ENCODE data around the gene FRMD1. TPM values are rescaled to one million over a fixed set of nuclear protein-coding genes. Genes with fewer than 3 reads are reported as not detected.

FRMD1 gene
- total RNA-seq, 1 donor from 2014 or later, result 0.41 TPM

DNA sequence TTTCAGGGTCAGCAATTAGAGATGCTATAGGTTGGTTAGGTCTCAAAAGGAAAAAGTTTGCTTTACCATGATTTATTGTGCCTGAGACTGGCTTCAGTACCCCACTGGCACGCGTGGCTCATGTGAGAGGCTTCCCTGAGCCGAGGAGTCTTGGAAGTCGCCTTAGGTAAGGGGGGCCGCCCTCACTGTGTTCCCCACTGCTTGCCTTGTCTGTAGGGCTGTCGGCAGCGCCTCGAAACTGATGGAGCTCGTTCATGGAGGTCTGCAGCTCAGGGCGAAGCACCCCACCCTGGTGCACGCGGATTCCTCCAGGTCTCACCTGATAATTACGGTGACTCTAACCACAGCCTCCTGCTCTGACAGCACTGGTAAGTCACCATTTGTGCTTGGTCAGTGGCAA is 39.2 kb downstream of the FRMD1 start:
- ATAC-seq, result no peak
- peak; percentile 34 for DNase-seq (ENCODE audit: missing footprints)
- intact Hi-C loops (cut with DNase I), result no loop called here

DNA sequence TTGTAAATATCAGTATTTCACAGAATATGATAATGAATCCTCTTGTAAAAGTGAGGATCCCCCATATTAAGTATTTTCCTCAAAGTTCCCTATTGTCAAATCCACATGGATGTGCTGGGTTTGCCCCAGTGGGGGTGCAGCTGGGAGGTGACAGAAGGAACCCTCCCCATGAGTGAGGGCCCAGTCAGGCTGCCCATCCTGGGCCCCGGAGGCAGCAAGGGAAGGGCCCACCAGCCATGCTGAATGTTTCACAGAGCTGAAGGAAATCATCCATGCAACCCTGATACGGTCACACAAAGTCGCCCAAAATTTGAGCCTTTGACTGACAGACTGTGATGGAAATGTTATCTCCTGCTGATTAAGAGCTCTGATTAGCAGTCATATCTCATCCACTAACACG is 39.7 kb downstream of the FRMD1 start:
- ATAC-seq (no peak), DNase-seq (ENCODE audit: missing footprints) (no peak)
- intact Hi-C loops (cut with DNase I), result no loop called here

DNA sequence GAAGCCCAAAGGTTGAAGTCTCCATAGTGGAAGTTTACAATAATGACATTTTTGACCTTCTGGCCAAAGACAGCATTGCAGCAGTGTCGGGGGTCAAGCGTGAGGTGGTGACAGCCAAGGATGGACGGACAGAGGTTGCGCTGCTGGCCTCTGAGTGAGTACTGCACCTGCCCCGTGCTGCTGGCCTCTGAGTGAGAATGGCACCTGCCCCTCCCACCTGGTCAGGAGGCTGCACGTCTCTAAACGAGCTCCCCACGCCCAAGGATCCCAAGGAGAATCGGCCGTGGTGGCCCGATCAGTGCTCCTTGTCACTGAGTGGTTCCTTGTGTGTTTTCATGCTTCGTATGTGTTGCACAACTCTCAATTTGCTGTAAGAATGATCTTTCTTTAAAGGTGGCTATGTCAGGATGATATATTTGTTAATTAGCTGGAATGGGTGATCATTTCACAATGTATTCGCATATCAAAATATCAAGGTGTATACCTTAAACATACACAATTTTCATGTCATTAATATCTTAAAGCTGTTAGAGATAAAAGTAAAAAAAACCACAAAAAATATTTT is 40.4 kb downstream of the FRMD1 start:
- intact Hi-C loops (cut with DNase I), result no loop called here
- DNase-seq (ENCODE audit: missing footprints) (no peak), ATAC-seq (no peak)

DNA sequence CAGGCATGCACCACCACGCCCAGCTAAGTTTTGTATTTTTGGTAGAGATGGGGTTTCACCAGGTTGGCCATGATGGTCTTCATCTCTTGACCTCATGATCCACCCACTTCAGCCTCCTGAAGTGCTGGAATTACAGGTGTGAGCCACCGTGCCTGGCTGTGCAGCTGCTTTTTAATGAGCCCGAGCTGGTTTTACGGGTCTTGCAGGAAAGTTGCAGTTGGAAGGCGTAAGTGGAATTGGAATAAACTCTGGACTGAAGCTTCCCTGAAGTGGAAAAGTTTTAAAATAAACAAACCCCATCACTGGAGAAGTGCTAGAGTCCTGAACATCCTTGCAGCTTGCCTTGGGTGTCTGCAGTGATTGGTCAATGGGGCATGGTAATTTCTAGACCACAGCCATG is 41.2 kb downstream of the FRMD1 start:
- intact Hi-C loops (cut with DNase I), result loop anchor here (2.0 kb wide), 1 partner anchor 103 kb away; no protein-coding TSS in a partner anchor
- ATAC-seq (no peak), DNase-seq (ENCODE audit: missing footprints) (no peak)

DNA sequence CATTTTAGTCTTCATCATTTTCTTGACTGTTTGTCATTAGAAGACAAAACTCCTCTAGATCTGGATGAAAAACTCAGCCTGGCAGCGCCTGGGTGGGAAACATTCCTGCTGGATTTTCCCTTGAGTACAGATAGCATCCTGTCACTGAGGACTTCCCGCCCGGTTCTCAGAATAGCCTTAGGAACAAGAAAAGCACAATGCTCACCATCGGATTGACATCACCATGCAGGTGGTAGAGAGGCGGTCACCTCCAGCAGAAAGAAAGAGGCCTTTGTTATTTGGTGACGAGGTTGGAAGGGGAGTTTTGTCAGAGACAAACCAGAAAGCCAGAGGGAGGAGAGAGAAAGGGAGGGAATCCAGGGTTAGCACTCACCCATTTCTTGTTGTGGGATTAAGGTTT is 41.8 kb downstream of the FRMD1 start:
- ATAC-seq (no peak), DNase-seq (ENCODE audit: missing footprints) (no peak)
- intact Hi-C loops (cut with DNase I), result loop anchor here (2.0 kb wide), 1 partner anchor 102 kb away; no protein-coding TSS in a partner anchor

DNA sequence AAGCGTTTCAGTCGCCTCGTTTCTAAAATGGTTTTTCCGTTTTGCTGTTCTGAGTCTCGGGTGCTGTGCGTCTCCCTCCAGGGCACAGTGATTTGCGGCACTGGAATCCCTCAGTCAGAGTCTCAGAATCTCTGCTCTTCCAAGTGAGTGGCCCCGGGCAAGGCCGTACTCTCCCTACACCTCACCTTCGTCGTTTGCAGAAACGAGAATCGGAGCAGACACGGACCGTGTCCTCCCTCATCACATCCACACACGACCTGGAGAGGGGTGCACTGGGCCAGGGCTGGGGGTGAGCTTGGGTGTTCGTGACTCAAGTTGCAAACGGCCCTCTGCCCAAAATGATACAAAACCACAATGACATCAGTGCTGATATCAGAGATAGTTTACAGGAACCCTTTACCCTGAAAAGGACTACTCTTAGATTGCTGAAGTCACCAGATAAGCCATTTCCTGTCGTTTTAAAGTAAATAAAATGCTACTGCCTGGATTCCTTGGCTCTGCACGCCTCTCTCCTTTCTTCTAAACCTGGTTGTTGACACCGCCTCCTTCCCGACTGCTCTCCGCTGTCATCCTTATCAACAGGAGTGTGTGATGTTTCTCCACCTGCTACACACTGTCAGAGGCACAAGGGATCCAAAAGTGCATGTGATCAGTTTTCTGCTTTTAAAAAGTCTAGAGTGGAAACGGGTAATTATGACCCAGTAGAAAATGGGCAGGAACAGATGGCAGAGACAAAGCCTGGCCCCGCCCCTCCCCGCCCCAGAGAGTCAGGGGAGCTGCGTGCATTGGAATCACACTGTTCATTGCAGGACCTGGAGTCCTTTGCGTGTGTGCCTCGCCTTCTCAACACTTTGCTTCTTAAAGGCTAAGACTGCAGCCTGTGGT is 43.1 kb downstream of the FRMD1 start:
- peak; percentile 46 for DNase-seq (ENCODE audit: missing footprints)
- intact Hi-C loops (cut with DNase I), result loop anchor here (2.0 kb wide), 1 partner anchor 101 kb away; no protein-coding TSS in a partner anchor
- ATAC-seq, result peak; percentile 27

DNA sequence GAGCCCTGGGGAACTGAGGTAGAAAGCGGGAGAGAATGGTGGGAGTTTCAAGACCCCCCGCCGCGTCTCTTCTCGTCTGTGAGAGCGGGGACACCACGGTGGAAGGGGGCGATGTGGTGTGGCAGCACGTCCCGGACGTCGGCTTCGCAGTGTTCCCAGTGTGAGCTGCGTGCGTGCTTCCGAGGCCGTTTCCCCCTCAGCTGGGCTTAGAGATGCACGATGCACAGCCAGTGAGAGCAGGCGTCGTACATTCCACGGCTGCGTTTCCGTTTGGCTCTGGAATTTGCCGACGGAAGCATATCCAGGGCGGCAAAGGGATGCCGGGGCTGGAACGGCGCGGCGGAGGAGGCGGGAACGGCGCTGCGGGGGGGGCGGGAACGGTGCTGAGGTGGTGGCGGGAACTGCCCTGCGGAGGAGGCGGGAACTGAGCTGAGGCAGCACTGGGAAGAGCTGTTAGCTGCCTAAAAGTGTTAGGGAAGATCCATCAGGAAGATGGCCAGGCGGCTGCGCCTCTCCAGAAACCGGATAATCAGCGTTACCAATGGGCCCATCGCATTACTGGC is 43.8 kb downstream of the FRMD1 start:
- ATAC-seq, result peak; percentile 49
- intact Hi-C loops (cut with DNase I), result no loop called here
- peak; percentile 71 for DNase-seq (ENCODE audit: missing footprints)

DNA sequence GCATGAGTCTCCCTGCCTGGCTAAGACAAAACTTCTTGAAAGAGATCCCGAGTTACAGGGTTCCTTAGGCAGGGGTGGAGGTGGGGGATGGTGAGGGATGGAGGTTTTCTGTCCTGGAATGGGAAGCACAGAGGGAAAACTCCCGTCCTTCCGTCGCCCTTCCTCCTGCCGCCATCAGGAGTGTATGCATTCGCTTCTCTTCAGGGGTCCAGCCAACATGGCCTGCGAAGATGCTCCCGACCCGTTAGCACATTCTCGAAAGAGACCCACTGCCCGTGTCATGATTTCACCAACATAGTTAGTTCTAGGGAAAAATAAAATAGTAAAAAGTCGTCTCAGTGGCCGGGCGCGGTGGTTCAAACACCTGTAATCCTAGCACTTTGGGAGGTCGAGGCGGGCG is 44.5 kb downstream of the FRMD1 start:
- no peak for ATAC-seq
- intact Hi-C loops (cut with DNase I), result loop anchor here (5.0 kb wide), 1 partner anchor 67 kb away; no protein-coding TSS in a partner anchor
- peak; percentile 45 for DNase-seq (ENCODE audit: missing footprints)

DNA sequence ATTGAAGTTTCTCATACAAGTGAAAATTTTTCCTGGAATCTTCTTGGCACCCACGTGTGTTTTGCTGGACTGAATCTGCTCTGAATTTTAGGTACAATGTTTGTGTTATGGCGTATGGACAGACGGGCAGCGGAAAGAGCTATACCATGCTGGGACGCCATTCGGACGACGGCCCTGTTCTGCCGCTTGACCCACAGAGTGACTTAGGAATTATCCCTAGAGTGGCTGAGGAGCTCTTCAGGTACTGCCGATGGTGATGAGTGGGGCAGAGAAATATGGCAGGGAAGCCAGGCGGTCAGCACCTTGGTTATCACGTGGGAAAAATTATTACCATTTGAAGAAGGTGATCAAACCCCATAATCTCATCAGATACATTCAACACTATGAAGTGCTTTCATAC is 45.2 kb downstream of the FRMD1 start:
- intact Hi-C loops (cut with DNase I), result loop anchor here (2.0 to 5.0 kb wide), 2 partner anchors 41 to 66 kb away; no protein-coding TSS in a partner anchor
- ATAC-seq (no peak), DNase-seq (ENCODE audit: missing footprints) (peak; percentile 31)

DNA sequence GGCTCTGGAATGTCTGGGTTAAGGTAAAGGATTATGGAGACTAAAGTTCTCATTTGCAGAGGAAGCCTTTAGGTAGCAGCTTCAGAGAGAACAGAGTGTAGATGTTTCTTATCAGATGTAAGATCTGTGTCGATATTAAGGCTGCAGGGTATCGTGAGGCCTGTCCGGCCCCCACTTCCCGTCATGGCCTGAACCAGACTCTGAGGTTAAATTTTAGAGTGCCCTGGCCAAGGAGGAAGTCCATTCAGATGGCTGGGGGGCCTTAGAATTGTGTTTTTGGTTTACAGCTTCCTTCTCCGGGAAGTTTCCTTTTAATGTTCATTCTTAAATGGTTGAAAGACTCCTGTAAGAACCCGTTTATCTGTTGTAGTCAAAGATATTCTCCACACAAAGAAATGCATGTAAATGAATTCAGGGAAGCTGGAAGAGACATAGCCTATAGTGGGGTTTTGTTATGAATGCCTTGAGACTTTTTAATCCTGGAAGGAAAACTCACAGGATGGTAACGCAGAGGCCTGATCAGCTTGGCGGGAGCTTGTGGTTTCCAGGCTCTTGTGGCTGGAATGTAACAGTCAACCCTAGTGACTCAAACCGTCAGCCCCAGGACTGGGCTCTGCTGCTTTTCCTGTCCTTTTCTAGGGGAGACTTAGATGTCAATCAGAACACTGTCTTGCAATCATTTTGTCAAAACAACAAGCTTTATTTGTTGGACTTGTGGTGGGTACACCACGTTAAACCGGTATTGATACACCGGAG is 46.8 kb downstream of the FRMD1 start:
- ATAC-seq, result no peak
- no peak for DNase-seq (ENCODE audit: missing footprints)
- intact Hi-C loops (cut with DNase I), result loop anchor here (2.0 to 5.0 kb wide), 2 partner anchors 39 to 65 kb away; no protein-coding TSS in a partner anchor

DNA sequence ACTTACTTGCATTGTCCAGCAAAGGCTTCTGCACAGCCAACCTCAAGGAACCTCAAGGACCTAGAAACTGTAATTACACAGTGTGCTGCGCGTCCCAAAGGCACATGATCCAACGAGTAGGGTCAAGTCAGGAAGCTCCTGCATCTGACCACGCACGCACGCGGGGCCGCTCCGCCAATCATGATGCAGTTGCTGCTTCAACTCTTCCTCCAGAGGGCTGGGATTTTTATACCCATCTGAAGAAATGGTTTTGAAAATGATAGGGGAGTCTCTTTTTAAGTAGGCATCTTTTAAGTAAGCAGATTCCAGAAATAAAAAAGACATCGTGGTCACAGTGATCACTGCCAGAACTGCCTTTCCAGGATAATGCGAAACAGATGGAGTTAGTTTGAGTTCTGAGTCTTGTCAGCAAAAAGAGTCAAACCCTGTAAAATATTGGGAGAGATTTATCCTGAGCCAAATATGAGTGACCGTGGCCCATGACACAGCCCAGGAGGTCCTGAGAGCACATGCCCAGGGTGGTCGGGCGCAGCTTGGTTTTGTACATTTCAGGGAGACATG is 47.5 kb downstream of the FRMD1 start:
- peak; percentile 72 for DNase-seq (ENCODE audit: missing footprints)
- peak; percentile 59 for ATAC-seq
- intact Hi-C loops (cut with DNase I), result loop anchor here (5.0 kb wide), 1 partner anchor 64 kb away; no protein-coding TSS in a partner anchor

DNA sequence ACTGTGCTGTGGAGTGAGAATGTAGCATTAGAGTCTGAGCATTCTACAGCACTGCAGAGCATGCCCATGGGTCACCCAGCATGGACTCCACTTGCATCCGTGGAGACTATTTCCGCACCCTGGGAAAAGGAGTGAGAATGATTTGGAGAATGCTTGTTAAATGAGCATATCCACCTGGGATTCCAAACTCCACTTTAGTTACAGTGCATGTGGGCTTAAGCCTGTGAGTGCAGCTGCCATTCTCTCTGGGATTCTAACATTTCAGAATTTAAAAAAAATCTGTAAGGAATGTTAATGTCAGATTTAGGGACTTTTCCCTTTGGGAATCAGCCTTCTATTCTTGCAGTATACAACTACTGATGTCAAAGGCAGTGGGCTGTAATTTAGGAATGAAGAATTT is 48.1 kb downstream of the FRMD1 start:
- ATAC-seq (no peak), DNase-seq (ENCODE audit: missing footprints) (no peak)
- intact Hi-C loops (cut with DNase I), result loop anchor here (5.0 kb wide), 1 partner anchor 64 kb away; no protein-coding TSS in a partner anchor

DNA sequence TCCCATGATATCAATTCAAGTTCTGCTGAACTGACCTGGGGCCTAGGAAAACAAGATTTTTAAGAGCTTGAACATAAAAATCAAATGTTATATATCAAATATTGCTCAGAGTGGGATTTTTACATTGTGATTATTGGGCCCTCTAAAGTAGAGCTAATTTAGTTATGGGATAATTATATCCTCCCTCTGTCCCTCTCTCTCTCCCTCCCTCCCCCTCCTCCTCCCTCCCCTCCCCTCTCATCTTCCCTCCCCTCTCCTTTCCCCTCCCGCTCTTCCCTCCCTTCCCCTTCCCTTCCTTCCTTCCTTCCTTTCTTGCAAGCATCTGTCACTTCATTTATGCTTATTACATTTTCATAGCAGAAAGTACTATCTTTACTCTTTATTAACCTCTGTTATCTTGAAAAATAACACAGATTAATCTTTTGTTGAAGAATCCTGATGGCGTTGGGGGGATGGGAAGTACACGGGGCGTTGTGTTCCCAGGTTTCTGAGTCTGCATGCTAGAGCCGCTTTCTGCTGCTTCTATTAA is 48.7 kb downstream of the FRMD1 start:
- DNase-seq (ENCODE audit: missing footprints) (no peak), ATAC-seq (no peak)
- intact Hi-C loops (cut with DNase I), result loop anchor here (5.0 kb wide), 1 partner anchor 63 kb away; no protein-coding TSS in a partner anchor

DNA sequence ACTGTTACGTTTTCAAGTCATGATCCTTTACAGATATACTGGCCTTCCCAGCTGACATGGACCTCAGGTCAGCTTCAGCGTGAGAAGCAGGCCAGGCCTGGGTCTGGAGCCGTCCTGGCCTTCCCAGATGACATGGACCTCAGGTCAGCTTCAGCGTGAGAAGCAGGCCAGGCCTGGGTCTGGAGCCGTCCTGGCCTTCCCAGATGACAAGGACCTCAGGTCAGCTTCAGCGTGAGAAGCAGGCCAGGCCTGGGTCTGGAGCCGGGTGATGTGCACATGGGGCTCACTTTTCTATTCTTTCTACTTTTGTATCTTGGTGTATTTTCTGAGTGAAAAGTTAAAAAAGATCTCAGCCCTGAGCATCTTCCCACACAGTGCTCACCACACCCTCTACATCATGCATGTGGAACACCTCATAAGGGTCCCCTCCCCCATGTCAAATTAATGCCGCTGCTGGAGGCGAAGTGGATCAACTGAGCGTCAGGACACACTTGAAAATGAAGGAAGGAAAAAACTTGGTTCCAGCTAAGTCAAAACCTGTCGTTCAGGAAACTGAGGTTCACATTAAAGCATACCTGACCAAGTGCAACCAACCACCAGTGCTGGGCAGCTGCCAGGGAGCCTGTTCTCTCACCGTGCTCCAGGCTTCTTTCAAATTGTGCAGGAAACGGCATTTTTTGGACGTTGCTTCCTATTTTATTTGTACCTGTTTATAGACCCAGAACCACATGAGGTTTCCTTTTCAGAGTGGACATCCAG is 49.4 kb downstream of the FRMD1 start:
- DNase-seq (ENCODE audit: missing footprints), result peak; percentile 37
- ATAC-seq, result peak; percentile 40
- intact Hi-C loops (cut with DNase I), result loop anchor here (5.0 kb wide), 1 partner anchor 62 kb away; no protein-coding TSS in a partner anchor

DNA sequence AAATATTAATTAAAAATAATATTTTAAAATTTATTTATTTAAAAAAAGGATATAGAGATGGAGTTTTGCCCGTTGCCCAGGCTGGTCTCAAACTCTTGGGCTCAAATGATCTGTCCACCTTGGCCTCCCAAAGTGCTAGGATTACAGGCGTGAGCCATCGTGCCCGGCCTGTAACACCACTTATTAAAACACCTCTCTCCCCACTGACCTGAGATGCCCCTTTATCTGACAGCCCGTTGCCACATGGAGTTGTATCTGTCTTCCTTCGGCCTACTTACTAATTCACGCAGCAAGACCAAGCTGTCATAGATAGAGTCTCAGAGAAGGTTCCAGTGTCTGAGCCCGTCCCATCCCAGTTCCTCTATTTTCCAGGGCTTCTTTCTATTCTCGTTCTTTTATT is 50.8 kb downstream of the FRMD1 start:
- no peak for DNase-seq (ENCODE audit: missing footprints)
- no peak for ATAC-seq
- intact Hi-C loops (cut with DNase I), result no loop called here

DNA sequence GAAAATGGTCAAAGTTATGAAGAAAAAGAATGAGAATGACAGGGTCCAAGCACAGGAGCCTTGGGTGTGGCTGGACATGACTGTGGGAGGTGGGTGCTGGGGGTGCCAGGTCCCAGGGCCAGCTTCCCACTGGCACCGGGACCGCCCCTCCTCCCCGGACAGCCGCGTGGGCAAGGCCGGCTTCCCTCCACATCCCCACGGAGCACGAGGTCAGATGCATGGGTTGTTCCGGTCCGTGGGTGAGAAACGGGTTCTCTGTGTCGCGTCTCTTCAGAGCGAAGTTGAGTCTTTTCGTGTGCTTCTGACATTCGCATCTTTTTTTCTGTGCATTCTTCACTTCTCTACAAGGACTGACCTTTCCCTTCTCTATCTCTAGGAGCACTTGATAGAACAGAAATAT is 51.5 kb downstream of the FRMD1 start:
- intact Hi-C loops (cut with DNase I), result no loop called here
- DNase-seq (ENCODE audit: missing footprints), result no peak

DNA sequence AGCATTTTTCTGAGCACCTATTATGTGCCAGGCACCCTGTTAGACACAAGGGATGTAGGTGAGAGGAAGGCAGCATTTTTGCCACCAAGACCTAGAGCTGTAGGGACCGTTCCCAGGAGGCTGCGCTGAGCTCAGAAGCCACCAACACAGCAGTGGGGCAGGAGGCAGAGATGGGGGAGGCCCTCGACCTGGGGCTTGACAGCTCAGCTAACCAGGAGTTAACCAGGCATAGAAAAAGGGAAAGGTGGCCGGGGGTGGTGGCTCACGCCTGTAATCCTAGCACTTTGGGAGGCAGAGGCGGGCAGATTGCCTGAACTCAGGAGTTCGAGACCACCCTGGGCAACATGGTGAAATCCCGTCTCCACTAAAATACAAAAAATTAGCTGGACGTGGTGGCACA is 52.1 kb downstream of the FRMD1 start:
- ATAC-seq (no peak), DNase-seq (ENCODE audit: missing footprints) (no peak)
- intact Hi-C loops (cut with DNase I), result no loop called here

More for the DNA sequence above, 51.5 kb downstream of the FRMD1 start:
- ATAC-seq, result no peak
